ENCODE data around the gene ZNF324. TPM values are rescaled to one million over a fixed set of nuclear protein-coding genes. Genes with fewer than 3 reads are reported as not detected.

ZNF324 gene
- total and polyA plus RNA-seq, 2 of the 13 experiments (the other 11 are each of a cell fraction or from before 2014, with no cell fraction given) = 1.1 to 4.7 TPM

GRCh38 chr19:58510084-58510862 is 43.4 kb downstream of the ZNF324 start (continued):
- 0 out of 2 replicates have a peak, but pooled peaks have one; percentile 35 for TF ChIP-seq ZHX1 (CRISPR knock-in tag; IDR thresholded peaks at IDR 0.05; ENCODE audit: low read depth)
- 0 out of 2 replicates have a peak, but pooled peaks have one; percentile 35 for TF ChIP-seq ZKSCAN8 (CRISPR knock-in tag; IDR thresholded peaks at IDR 0.05; ENCODE audit: borderline replicate concordance)
- TF ChIP-seq ZNF180 (CRISPR knock-in tag; IDR thresholded peaks at IDR 0.05; ENCODE audit: borderline replicate concordance, low read depth) = no peak
- TF ChIP-seq HNF4G (IDR thresholded peaks at IDR 0.05; ENCODE audit: borderline replicate concordance, low read depth, low read length) = peak; percentile 90
- TF ChIP-seq HNF4G (CRISPR knock-in tag; IDR thresholded peaks at IDR 0.05; ENCODE audit: borderline replicate concordance, low read depth) = peak; percentile 88
- TF ChIP-seq ZNF563 (CRISPR knock-in tag; IDR thresholded peaks at IDR 0.05) = 0 out of 2 replicates have a peak, but pooled peaks have one; percentile 53
- no peak for TF ChIP-seq ZBTB46 (CRISPR knock-in tag; IDR thresholded peaks at IDR 0.05; ENCODE audit: borderline replicate concordance)
- TF ChIP-seq ESRRA (CRISPR knock-in tag; IDR thresholded peaks at IDR 0.05; ENCODE audit: low read depth) = no peak
- TF ChIP-seq GPN1 (CRISPR knock-in tag; IDR thresholded peaks at IDR 0.05; ENCODE audit: borderline replicate concordance) = no peak
- no peak for TF ChIP-seq HMGA1 (CRISPR knock-in tag; conservative IDR thresholded peaks at IDR 0.05)
- TF ChIP-seq DPF2 (CRISPR knock-in tag; IDR thresholded peaks at IDR 0.05; ENCODE audit: borderline replicate concordance, low read depth) = peak; percentile 8; the same call in 1 of the 2 replicates
- TF ChIP-seq SMARCE1 (IDR thresholded peaks at IDR 0.05; ENCODE audit: borderline replicate concordance) = no peak
- TF ChIP-seq RELA (CRISPR knock-in tag; IDR thresholded peaks at IDR 0.05) = no peak
- TF ChIP-seq NR2F6 (IDR thresholded peaks at IDR 0.05) = peak; percentile 93; the same call in 1 of the 2 replicates
- peak; percentile 88 for TF ChIP-seq NR2F6 (CRISPR knock-in tag; IDR thresholded peaks at IDR 0.05)
- no peak for TF ChIP-seq ZNF704 (CRISPR knock-in tag; IDR thresholded peaks at IDR 0.05; ENCODE audit: borderline replicate concordance)
- TF ChIP-seq CBX2 (IDR thresholded peaks at IDR 0.05; ENCODE audit: low read depth, low read length) = no peak
- TF ChIP-seq CBX2 (CRISPR knock-in tag; IDR thresholded peaks at IDR 0.05; ENCODE audit: low read depth) = no peak
- 0 out of 2 replicates have a peak, but pooled peaks have one; percentile 29 for TF ChIP-seq KDM3A (CRISPR knock-in tag; IDR thresholded peaks at IDR 0.05; ENCODE audit: low read depth)
- TF ChIP-seq MTF2 (CRISPR knock-in tag; IDR thresholded peaks at IDR 0.05; ENCODE audit: borderline replicate concordance) = no peak
- TF ChIP-seq ZNF292 (CRISPR knock-in tag; IDR thresholded peaks at IDR 0.05; ENCODE audit: borderline replicate concordance, low read depth) = no peak
- TF ChIP-seq RAD21 (CRISPR knock-in tag; IDR thresholded peaks at IDR 0.05) = no peak
- TF ChIP-seq HDAC1 (CRISPR knock-in tag; IDR thresholded peaks at IDR 0.05) = peak; percentile 34; the same call in 1 of the 2 replicates
- TF ChIP-seq ZNF207 (IDR thresholded peaks at IDR 0.05; ENCODE audit: borderline replicate concordance) = no peak
- TF ChIP-seq PITX1 (CRISPR knock-in tag; IDR thresholded peaks at IDR 0.05) = no peak
